ENCODE results near the gene DZIP1L. TPM values are rescaled to one million over a fixed set of nuclear protein-coding genes. Genes with fewer than 3 reads are reported as not detected.
"Not testable (repeated sequence)": the region's sequence is repeated elsewhere in the genome, so short reads cannot be mapped to it uniquely, and the experiment has no call there.

The DZIP1L gene
- total RNA-seq, 1 donor from 2014 or later: 1.7 TPM

DNA sequence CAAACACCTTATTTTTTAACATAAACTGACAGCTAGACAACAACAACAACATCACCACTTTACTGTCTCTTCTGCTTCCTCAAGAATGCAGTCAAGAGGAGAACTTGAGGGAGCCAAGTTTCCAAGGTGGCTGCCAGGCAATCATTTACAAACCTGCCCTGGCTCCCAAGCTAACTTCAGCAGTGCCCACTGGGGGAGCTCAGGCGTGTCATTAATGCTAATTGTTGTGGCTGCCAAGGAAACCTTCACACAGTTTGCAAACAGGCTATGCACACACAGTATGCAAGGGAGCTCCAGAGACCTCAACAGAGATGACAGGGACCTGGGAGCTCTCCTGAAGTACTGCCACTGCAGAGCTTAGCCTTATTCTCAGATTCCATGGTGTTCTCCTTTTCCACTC, 2.1 kb downstream of the DZIP1L start:
- no peak for DNase-seq (ENCODE audit: low read depth in 2 of 2)

DNA sequence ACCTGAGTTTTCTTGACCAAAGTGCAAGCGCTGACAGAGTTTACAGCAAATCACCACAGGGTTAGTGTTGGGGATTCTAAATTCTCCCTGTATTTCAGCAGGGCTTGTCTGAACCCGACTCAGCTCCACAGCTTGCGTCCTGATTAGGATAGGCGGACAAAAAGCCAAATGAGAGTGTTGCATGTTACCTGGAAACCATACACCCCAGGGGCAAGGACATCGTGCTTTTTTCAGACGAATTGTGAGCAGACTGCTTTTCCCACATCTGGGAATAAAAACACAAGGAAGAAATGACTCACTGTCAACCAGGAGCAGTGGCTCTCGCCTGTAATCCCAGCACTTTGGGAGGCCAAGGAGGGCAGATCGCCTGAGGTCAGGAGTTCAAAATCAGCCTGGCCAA, 3.0 kb downstream of the DZIP1L start:
- no peak for DNase-seq (ENCODE audit: low read depth in 2 of 2)

DNA sequence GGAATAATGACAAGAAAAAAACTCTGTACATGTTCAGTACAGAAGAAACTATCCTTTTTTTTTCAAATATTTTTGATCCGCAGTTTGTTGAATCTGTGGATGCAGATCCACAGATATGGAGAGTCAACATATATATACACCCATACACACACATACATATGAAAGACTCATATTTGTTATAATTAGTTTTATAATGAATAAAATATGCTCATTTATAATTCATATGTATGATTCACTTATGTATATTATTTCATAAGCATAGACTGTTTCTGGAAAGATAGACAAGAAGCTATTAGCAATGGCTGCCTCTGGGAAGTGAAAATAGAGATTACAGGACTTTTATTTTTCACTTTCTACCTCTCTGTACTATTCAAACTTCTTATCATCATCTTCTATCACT, 9.8 kb downstream of the DZIP1L start:
- DNase-seq (ENCODE audit: low read depth in 2 of 2): no peak

DNA sequence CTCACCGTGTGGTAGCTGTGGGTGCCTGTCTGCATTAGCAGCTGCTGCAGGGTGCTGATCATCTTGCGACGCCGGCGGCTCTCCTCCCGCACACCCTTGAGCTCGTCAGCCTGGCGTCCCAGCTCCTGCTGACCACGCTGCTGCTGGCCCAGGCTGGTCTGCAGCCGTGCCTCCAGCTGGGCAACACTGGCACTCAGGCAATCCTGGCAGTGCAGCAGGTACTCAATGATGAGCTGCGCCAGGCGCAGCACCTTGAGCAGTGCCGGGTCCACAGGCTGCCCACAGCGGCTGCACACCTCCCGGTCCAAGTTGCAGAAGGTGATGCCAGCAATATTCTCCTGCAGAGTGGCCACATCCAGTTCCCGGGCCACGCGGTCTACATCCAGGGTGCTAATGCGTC, 11.9 kb downstream of the DZIP1L start:
- no peak for DNase-seq (ENCODE audit: low read depth in 2 of 2)

DNA sequence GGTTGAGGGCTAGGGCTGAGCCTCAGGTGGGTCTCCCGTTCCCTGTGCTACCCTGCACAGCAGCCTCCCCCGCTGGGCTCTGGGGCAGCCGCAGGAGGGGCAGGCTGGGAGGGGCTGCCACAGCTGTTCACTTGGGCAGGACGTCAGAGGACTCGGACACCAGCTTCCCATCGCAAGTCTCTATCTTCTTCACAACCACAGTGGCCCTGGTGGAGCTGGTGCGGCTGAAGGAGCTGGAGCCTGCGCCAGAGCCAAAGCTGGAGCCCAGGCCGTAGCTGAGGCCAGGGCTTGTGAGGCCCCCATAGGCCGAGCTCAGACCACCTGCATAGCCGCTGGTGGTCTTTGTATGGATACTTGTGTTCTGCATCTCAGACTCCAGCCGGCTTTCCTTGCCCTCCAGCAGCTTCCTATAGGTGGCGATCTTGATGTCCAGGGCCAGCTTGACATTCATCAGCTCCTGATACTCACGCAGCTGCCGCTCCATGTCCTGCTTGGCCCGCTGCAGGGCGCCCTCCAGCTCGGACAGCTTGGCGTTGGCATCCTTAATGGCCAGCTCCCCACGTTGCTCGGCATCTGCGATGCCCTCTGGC, 14.0 kb downstream of the DZIP1L start:
- peak in 1 of 2 donors; percentile 7 for DNase-seq (ENCODE audit: low read depth in 2 of 2)

DNA sequence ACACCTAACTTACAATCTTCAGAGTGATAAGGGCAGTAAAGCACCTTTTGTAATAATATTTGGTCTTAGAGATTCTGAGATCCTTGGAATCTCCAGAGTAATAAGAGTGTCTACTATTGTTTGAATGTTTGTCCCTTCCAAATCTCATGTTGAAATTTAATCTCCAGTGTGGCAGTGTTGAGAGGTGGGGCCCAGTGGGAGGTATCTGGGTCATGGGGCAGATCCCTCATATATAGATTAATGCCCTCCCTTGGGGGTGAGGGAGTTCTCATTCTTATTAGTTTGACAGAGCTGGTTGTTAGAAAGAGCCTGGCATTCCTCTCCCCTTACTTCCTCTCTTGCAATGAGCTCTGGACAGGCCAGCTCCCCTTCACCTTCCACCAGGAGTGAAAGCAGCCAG, 16.0 kb downstream of the DZIP1L start:
- DNase-seq (ENCODE audit: low read depth in 2 of 2): no peak

DNA sequence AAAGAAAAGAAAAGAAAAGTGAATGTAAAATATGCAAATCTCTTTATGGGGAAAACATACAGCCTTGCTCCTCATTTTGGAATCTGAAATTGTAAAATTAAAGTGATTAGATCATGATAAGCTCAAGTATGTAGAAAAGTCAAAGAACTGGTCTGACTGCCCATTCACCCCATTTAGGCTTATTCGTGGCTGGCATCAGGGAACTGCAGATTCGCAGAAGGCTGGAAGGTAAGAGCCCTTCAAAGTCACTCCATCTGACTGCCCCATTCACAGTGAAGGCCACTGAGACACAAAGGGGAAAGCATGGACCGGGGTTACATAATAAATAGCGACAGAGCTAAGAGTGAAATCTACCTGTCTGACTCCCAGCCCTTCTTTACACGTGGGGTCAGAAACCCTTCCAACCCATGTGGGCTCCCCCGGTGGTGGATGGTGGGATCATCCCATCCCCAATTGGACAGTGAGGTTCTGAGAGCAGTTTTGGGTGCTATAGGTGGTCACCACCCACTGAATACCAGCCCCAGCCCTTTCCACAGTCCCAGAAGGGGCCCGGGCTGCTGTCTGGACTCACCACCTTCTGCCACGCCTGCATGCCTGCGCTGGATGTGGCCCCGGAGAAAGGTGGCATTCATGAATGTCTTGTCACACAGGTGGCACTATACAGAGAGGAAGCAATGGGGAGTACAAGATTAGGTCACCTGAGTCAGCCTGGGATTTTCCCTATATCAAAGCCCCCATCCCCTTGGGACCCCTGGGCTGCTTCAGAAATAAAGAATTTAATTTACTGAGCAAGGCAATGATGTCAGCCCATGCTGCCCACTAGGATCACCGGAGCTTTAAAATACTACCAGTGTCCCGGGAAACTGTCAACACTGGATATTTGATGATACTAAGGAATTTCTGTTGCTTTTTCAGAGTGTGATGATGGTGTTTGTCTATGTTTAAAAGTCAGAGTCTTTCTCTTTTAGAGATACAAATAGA, 17.9 kb downstream of the DZIP1L start:
- no peak for DNase-seq (ENCODE audit: low read depth in 2 of 2)

DNA sequence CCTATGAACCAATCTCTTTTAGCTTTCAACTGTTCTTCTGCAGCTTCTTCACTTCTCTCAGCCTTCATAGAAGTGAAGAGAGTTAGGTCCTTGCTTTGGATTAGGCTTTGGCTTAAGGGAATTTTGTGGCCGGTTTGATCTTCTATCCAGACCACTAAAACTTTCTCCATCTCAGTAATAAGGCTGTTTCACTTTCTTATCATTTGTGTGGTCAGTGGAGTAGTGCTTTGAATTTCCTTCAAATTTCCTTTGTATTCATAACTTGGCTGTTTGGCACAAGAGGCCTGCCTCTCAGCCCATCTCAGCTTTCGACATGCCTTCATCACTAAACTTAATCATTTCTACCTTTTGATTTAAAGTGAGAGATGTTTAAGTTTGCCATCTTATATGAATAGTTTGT, 21.7 kb downstream of the DZIP1L start:
- no peak for DNase-seq (ENCODE audit: low read depth in 2 of 2)

DNA sequence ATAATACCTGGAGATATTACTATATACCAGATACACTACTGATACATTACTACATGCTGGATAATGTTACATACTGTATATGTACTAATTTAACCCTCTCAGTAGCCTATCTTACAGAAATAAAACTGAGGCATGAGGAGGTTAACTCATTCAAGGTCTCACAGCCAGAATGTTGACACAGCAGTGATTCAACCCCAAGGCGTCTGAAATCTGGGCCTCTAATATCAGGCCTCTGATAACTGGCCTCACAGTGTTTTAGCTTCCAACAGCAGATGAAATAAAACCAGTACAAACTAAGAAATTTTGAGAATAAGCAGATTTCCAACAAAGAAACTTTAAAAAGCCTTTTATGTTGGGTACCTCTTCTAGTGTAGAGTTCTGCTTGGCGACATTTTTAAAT, 23.4 kb downstream of the DZIP1L start:
- DNase-seq (ENCODE audit: low read depth in 2 of 2): no peak

DNA sequence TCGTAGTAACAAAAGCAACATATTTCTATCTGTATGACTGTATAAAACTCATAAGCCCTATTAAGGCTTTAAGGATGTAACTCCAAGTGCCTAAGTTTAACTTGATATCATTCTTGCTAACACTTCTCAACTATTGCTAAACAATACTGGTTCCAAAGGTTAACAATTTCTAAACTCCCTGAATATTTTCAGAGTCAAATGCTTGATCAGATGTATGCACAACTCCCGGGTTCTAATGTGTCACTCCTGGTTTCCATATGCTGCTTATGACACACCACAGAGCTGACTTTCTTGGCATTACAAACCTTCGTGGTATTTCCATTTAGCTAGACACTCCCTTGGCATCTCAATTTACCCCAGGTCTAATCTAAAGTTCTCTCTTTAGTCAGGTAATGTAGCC, 26.3 kb downstream of the DZIP1L start:
- DNase-seq (ENCODE audit: low read depth in 2 of 2): no peak

DNA sequence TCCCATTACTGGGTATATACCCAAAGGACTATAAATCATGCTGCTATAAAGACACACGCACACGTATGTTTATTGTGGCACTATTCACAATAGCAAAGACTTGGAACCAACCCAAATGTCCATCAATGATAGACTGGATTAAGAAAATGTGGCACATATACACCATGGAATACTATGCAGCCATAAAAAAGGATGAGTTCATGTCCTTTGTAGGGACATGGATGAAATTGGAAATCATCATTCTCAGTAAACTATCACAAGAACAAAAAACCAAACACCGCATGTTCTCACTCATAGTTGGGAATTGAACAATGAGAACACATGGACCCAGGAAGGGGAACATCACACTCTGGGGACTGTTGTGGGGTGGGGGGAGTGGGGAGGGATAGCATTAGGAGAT, 29.7 kb downstream of the DZIP1L start:
- not testable (repeated sequence) for DNase-seq (ENCODE audit: low read depth in 2 of 2)

DNA sequence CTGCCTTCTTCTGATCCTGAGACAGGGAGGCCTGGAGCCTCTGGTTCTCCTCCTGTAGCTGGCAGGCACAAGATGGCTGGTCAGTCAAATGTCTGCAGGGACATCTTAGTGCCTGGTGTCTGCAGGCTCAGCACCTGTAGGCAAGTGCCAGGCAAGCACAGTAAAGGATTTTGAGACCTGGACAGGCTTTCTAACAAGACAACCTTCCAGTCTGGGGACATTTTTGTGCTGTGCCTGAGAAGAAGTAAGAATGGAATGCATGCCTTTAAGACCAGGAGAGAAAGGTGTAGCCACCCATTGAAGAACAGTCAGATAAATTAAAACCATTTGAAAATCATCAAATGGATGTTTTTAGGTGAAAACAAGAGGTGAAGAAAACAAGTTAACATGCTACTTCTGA, 31.2 kb downstream of the DZIP1L start:
- DNase-seq (ENCODE audit: low read depth in 2 of 2): no peak

DNA sequence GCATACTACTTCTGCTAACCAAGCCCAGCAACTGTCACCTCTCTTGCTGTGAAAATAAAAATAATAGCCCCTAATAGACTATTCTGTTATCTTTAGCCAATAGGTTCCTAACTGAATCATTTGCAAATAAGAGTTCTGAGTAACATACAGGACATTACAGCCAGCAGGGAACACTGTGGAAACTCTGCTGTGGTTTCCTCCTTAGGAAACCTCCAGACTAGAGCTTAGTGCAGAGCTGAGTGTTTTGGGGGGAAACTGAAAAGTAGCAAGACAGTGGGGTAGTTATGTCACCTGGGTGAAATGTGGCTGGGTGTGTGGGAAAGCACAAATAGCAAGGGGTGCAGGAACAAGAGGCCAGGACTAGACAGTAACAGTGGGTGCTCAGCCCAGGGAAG, 32.4 kb downstream of the DZIP1L start:
- DNase-seq (ENCODE audit: low read depth in 2 of 2): no peak

DNA sequence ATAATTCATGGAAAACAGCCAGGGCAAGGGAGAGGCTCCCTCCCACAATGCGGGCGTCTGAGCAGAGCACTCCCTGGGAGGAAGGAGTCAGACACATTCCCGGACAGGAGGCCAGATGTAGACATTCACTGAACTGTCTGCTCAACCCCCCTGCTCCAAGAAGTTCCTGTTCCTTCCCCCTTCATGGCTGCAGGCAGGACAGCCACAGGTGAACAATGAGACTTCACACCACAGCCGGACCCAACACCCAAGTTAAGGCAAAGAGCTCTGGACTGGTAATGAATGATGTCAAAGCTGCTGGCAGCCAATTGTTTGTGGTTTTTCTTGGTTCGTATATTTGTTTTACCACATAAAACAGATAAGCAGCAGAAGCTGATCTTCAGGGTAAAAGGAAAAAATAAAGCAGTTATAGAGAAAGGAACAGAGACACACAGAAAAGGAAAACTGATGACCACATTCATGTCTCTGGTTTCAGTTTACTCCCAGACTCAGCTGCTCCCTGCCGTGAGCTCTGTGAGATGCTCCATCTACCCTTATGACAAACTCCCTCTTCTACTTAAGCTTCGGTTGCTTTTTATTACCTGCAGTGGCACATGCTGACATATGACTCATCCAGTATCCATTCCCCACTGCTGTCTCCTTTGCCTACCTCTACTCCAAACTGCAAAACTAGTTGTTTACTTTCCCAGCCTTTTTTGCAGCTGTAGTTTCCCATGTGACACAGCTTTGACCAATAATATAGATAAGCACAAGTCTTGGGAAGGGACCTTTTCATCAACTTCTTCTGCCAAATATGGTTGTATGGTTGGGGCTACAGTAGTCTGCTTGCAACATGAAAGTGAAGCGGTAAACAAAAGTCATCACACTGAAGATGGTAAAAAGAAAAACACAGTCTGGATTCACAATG, 33.1 kb downstream of the DZIP1L start:
- DNase-seq (ENCODE audit: low read depth in 2 of 2): no peak

DNA sequence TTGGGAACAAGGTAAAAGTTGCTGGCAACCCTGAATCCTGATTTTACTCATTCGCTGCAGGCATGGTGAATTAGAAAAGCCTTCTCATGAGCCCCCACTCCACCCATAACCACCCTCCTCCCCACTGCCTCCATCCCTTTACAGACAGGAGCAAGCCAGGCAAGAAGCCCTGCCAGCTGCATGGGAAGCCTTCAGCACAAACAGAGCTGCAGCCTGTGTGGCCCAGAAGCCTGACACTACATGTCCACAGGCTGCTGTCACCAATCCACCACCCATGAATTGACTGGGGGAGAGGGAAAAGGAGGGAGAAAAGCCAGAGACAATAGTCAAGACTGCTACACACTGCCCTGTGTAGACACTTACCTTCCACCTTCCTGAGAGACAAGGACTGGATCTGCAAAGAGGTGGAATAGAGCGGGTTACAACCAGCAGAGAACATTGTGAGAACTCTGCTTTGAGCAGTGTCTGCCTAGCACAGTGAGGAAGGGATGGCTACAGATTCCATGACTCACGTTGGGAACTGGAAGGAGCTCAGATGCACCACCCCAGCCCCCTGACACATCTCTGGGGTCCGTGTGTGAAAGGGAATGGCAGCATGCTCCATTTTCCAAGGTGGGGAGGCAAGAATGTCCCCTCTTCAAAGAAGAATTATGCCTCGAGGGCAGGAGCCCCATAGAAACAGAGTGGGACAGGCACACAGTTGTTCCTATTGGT, 33.9 kb downstream of the DZIP1L start:
- no peak for DNase-seq (ENCODE audit: low read depth in 2 of 2)

DNA sequence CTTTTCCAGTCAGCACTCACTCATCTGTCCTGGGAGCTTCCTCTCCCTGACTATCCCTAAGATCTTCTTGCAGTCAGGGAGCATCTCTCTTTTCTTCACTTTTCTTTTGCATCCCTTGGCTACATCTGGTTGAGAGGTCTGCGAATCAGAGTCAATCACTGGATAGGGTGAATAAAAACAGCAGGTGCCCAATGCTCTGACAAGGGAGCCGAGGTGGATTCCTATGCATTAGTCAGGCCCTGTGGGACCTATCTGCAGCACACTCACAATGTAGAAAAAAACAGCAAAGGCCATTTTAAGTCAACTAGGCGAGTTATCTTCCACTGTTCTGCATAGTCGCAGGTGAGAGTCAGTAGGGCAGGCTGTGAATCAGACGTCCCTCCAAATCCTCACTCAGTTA, 35.5 kb downstream of the DZIP1L start:
- DNase-seq (ENCODE audit: low read depth in 2 of 2): no peak

DNA sequence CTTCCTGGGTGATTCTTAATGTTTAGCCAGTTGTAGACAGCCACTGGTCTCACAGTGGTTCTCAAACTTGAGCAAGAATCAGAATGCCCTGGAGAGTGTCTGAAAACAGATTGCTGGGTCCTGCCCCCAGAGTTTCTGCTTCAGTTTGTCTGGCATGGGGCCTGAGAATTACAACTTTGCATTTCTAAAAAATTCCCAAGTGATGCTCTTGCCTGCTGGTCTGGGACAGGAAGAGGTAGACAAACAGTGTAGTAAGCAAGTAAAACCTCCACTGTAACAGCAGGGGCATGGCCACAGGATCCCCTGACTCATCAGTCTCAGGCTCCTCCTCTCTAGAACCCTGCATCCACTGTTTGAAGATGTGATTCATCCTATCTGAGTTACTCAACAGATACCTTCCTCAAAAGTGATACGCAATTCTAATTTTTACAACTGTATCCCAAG, 36.5 kb downstream of the DZIP1L start:
- peak in 1 of 2 donors; percentile 12 for DNase-seq (ENCODE audit: low read depth in 2 of 2)

DNA sequence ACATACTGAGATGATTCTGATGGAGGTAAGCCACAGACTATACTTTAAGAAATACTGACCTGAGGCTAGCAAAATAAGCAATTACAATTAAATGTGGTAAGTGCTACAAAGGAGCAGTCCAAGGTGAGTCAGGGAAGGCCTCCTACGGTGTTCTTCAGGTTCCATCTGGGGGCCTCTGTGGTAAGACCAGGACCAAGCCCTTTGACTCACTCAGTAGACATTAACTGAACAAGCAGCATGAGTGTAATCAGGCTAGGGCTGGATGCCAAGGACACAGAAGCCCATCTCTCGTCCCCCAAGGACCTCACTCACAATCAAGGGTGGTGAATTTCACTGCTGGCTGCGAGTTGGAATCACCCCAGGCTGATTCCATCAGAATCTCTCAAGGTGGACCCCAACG, 37.3 kb downstream of the DZIP1L start:
- DNase-seq (ENCODE audit: low read depth in 2 of 2): no peak

DNA sequence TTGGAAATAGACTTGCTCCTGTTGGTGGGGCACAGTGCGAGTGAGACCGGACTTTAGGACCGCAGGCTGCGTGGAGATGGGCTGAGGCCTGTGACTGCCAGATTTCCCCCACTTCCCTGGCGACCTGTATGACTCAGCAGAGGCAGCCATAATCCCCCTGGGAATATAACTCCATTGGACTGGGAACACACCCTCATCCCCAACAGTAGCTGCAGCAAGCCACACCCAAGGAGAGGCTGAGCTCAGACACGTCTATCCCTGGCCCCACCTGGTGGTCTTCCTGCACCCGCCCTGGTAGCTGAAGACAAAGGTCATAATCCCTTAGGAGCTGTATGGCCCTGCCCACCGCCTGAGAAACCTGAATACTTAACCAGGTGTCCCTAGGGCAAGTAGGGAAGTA, 42.6 kb downstream of the DZIP1L start:
- DNase-seq (ENCODE audit: low read depth in 2 of 2): no peak

DNA sequence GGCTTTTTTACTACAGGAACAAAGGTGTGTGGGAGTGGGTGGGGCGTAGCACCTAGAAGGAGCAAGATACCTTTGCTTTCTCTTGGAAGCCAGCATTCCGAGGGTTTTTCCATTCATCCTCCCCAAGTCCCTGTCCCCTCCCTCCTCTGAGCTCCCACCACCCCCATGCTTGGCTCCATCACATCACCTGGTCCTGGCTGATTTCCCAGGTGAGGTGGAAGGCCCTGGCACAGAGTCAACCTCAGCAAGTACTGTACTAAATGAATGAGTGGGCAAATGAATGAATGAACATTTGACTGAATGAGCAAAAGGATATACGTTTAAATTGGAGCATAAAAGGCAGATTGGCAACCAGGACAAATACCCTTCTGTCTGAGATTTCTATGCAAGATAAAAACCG, 45.4 kb downstream of the DZIP1L start:
- no peak for DNase-seq (ENCODE audit: low read depth in 2 of 2)

DNA sequence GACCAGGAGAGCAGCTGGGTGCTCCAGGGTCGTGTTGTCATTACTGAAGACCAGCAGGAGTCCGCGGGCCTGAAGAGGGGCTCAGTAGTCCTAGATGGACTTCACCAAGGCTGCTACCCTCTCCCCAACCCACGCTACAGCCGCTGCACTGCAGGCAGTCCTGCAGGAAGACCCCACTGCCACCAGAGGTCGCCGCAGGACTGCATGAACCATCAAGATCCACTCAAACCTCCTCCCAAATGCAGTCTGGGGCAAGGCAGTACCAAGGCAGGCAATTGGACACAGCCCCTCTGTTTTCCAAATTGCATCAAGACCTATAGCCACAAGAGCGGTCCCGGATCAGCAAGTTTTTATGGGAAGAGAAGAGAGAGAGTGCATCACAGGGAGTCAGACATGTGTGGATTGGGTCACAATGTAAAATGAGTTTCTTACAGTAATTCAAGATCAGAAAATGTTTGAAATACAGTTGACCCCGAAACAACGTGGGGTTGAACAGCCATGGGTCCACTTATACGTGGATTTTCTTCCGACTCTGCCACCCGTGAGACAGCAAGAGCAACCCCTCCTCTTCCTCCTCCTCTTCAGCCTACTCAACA, 46.7 kb downstream of the DZIP1L start:
- peak; percentile 43 to 74 for DNase-seq (ENCODE audit: low read depth in 2 of 2)

All from dermis microvascular lymphatic vessel endothelial cell (primary cell).